Large intestine (tissue), 3 donors: ENCODE results near the gene IL2RA. TPM values are rescaled to one million over a fixed set of nuclear protein-coding genes. Genes with fewer than 3 reads are reported as not detected.

Experiments
- DNase-seq, 2 donors: peaks; one replicate each; pipeline versions ENCODE4 v3.0.0 to v3.0.0-alpha.2; 2013
- H3K27ac ChIP-seq: one replicate; pipeline ENCODE4 v1.5.1; 2013; ENCODE audit warnings: low read length
- H3K27me3 ChIP-seq: 2 replicates; pipeline ENCODE4 v1.6.1; 2013; ENCODE audit warnings: low read length; ENCODE audit not compliant: control insufficient read depth, insufficient read depth
- H3K36me3 ChIP-seq: 2 replicates; pipeline ENCODE4 v1.6.1; 2013; ENCODE audit warnings: low read length; ENCODE audit not compliant: control insufficient read depth, insufficient read depth
- H3K4me1 ChIP-seq: one replicate; pipeline ENCODE4 v1.6.1; 2013; ENCODE audit warnings: low read length; ENCODE audit not compliant: control insufficient read depth, insufficient read depth
- H3K4me3 ChIP-seq: one replicate; pipeline ENCODE4 v1.5.1; 2013; ENCODE audit warnings: low read length
- H3K9me3 ChIP-seq: one replicate; pipeline ENCODE4 v1.6.1; 2013; ENCODE audit warnings: mild to moderate bottlenecking, low read depth, low read length, moderate library complexity; ENCODE audit not compliant: control insufficient read depth
- WGBS: methylation state at CpG from one replicate; pipeline ENCODE4 v1.1.5; 2013; ENCODE audit warnings: low lambda C conversion rate; ENCODE audit not compliant: insufficient coverage; 5-methylcytosine and 5-hydroxymethylcytosine counted together
- polyA plus RNA-seq: library from polyadenylated mRNA; unstranded; fragments of 120-200 nt; gene quantifications from one replicate; pipeline ENCODE4 v1.2.1, GENCODE V29; 2013

Gene IL2RA
- polyA plus RNA-seq, 1 donor, result 0.52 TPM

GRCh38 chr10:6027929-6028328 lies 34.2 kb downstream of the IL2RA start:
- no peaks in the 10 kb centered on the region for H3K9me3 ChIP-seq
- DNase-seq, result no peak
- H3K27ac ChIP-seq, result no peak overlapping the region
- H3K27me3 ChIP-seq, result peaks cover 2% of the 10 kb centered on the region
- no peaks in the 10 kb centered on the region for H3K36me3 ChIP-seq
- WGBS, result no CpG with 5 or more reads among the region's 6 CpGs
- no peak overlapping the region for H3K4me3 ChIP-seq
- no peaks in the 10 kb centered on the region for H3K4me1 ChIP-seq

- Histone ChIP-seq H3K27ac (no peak overlapping the region), H3K27me3 (peaks cover 2% of the 10 kb centered on the region), H3K4me1 (no peaks in the 10 kb centered on the region), H3K9me3 (no peaks in the 10 kb centered on the region), H3K36me3 (no peaks in the 10 kb centered on the region), H3K4me3 (no peak overlapping the region)
- no CpG with 5 or more reads among the region's 6 CpGs for WGBS
- DNase-seq, result no peak
These were observed 36.4 kb downstream of the IL2RA start for GRCh38 chr10:6025683-6026255.

DNA sequence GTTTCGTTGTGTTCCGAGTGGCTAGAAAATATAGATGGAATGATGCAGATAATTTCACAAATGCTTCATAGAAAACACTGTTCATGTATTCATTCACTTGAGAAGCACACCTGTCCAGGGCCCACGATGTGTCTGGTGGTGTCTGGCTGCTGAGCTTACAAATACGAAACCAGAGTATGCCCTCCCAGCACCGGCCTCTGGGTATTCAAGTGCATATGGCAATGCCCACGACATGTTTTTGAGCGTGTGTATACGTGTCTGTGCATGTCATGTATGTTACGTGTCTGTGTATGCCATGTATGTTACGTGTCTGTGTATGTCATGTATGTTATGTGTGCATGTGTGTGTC lies 37.9 kb downstream of the IL2RA start:
- Histone ChIP-seq H3K27me3 (peaks cover 2% of the 10 kb centered on the region), H3K27ac (no peak overlapping the region), H3K4me1 (no peaks in the 10 kb centered on the region), H3K4me3 (no peak overlapping the region), H3K9me3 (no peaks in the 10 kb centered on the region), H3K36me3 (no peaks in the 10 kb centered on the region)
- no peak for DNase-seq
- WGBS, result no CpG with 5 or more reads among the region's 10 CpGs

DNA sequence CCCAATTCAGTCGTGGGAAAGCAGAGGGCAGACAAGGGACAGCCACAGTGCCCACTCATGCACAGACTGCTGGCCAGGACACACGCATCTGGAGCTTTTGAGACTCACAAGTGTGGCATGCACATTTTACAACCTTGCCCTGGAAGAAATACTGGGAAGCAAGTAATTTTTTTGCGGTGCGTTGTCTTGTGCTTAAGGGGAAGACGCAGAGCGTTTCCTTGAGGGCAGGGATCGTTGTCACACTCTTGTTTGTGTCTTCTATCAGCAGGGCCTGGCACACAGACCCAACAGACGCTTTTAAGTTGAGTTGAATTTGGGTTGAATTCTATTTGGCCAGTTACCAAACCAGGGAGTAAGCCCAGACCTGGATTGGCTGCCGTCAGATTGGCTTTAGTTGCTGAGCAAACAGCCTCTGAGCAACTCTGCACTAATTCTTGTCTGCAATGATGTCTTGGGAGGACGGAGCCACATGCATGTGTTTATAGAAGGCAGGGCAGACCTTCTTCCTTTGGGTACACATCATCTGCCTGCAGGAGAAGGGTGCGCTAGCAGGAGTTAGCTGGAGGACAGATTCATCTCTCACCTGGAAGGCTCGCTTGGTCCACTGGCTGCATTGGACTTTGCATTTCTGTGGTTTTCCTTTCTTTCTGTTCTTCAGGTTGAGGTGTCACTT lies 38.4 kb downstream of the IL2RA start:
- H3K4me1 ChIP-seq, result no peaks in the 10 kb centered on the region
- no peaks in the 10 kb centered on the region for H3K36me3 ChIP-seq
- peaks cover 3% of the 10 kb centered on the region for H3K9me3 ChIP-seq
- no CpG with 5 or more reads among the region's 12 CpGs for WGBS
- H3K27me3 ChIP-seq, result peaks cover 2% of the 10 kb centered on the region
- no peak overlapping the region for H3K4me3 ChIP-seq
- no peak for DNase-seq
- no peak overlapping the region for H3K27ac ChIP-seq

DNA sequence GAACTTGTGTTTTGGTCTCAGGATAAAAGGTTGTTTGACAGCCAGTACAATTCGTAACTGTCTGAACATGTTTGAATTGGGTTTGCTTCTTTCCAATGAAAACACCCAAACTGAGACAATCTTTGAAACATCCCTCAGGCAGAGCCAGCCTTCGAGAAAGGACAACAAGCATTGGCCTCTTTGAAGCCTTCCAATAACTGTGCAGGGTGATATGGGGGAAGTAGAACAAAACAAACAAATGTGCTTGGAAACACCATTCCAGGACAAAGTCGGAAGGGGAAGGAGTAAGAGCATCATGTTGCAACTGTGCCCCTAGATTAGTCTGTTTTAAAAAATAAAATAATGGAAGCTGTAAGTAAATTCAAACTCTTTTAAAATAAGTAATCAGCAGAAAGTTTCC lies 39.5 kb downstream of the IL2RA start:
- no peak overlapping the region for H3K4me3 ChIP-seq
- H3K9me3 ChIP-seq, result peaks cover 3% of the 10 kb centered on the region
- peaks cover 2% of the 10 kb centered on the region for H3K27me3 ChIP-seq
- H3K4me1 ChIP-seq, result no peaks in the 10 kb centered on the region
- WGBS, result 18% methylated on average over 2 of the region's 3 CpGs
- DNase-seq, result no peak
- H3K27ac ChIP-seq, result no peak overlapping the region
- no peaks in the 10 kb centered on the region for H3K36me3 ChIP-seq

DNA sequence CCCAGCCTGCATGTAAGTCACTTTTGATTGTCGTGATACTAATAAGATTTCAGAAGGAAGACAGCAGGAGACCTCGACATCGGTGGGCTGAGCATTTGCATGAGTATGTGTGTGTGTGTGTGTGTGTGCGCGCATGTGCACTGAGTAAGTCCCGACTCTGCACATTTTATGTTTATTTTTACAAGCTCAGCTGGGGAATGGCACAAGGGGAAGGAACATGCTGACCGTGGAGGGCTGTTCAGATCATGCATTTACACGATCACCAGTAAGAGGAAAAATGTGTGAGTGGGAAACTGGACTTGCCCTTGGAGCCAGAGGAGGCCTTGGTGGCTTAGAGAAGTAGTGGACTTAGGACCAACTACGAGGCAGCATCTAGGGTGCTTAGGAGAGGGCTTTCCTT lies 41.3 kb downstream of the IL2RA start:
- H3K27ac ChIP-seq, result no peak overlapping the region
- H3K4me3 ChIP-seq, result no peak overlapping the region
- no CpG with 5 or more reads among the region's 9 CpGs for WGBS
- DNase-seq, result no peak
- H3K4me1 ChIP-seq, result no peaks in the 10 kb centered on the region
- H3K36me3 ChIP-seq, result no peaks in the 10 kb centered on the region
- peaks cover 2% of the 10 kb centered on the region for H3K27me3 ChIP-seq
- peaks cover 3% of the 10 kb centered on the region for H3K9me3 ChIP-seq

- H3K36me3 ChIP-seq, result no peaks in the 10 kb centered on the region
- peaks cover 2% of the 10 kb centered on the region for H3K27me3 ChIP-seq
- no peak overlapping the region for H3K27ac ChIP-seq
- no peaks in the 10 kb centered on the region for H3K4me1 ChIP-seq
- H3K9me3 ChIP-seq, result peaks cover 3% of the 10 kb centered on the region
- no peak overlapping the region for H3K4me3 ChIP-seq
- no peak for DNase-seq
- no CpG with 5 or more reads among the region's 12 CpGs for WGBS
These were observed 42.4 kb downstream of the IL2RA start for GRCh38 chr10:6019796-6020195.

- Histone ChIP-seq H3K4me1 (no peaks in the 10 kb centered on the region), H3K27ac (no peak overlapping the region)
- 83% methylated on average over 1 of the region's 6 CpGs for WGBS
These were observed 43.0 kb downstream of the IL2RA start for GRCh38 chr10:6019010-6019782.

DNA sequence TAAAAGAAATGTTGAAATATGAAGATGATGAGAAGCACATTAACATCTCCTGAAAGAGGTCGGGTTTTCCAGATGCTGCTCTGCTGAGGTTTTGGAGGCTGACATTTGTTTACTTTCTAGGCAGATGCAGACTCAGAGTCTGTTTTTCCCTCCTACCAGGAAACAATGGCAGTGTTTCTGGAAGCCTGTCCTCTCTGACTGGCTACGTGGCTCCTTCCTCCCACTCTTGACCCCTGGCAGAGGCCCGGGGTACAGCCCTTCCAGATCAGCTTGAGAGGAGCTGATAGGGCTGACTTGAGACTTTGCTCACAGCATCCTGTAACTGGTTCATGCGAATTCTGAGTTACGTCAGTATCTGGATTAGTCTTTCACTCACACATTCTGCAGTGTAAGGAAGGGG lies 43.7 kb downstream of the IL2RA start:
- no peaks in the 10 kb centered on the region for H3K27me3 ChIP-seq
- H3K27ac ChIP-seq, result no peak overlapping the region
- no CpG with 5 or more reads among the region's 5 CpGs for WGBS
- H3K4me3 ChIP-seq, result no peak overlapping the region
- H3K36me3 ChIP-seq, result no peaks in the 10 kb centered on the region
- no peaks in the 10 kb centered on the region for H3K4me1 ChIP-seq
- peaks cover 3% of the 10 kb centered on the region for H3K9me3 ChIP-seq
- DNase-seq, result peak in 1 of 2 donors; percentile 17

More at GRCh38 chr10:6019010-6019782, 43.0 kb downstream of the IL2RA start:
- H3K4me3 ChIP-seq, result no peak overlapping the region
- H3K9me3 ChIP-seq, result peaks cover 3% of the 10 kb centered on the region
- no peaks in the 10 kb centered on the region for H3K36me3 ChIP-seq
- H3K27me3 ChIP-seq, result peaks cover 2% of the 10 kb centered on the region
- no peak for DNase-seq

DNA sequence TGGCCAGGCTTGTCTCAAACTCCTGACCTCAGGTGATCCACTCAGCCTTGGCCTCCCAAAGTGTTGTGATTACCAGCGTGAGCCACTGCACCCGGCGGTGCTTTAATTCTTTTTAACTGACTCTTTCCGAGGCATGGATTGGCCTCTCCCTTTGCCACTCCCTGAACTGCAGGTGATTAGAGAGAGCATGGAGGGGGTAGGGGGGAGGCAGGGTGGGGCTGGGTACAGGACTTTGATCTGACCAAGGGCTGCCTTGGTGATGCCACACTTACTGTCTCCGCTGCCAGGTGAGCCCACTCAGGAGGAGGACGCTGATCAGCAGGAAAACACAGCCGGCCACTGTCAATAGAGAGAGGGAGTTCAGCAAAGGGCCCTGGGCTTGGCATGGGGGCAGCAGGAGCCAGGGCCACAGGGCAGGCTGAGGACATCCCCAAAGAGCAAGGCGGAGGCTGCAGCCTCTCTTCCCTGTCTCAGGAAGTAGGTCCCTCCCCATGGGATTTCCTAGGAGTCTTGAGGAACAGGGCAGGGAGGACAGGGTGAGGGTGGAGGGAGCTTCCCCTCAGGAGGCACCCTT lies 44.3 kb downstream of the IL2RA start:
- Histone ChIP-seq H3K27me3 (no peaks in the 10 kb centered on the region), H3K27ac (no peak overlapping the region), H3K4me3 (no peak overlapping the region), H3K36me3 (no peaks in the 10 kb centered on the region), H3K4me1 (no peaks in the 10 kb centered on the region), H3K9me3 (peaks cover 3% of the 10 kb centered on the region)
- no CpG with 5 or more reads among the region's 8 CpGs for WGBS
- DNase-seq, result peak in 1 of 2 donors; percentile 27
